HFF-Myc (cell line): ENCODE data around the gene PACSIN2.
A peak's percentile ranks its signal among the peaks of the same experiment; 100 is the strongest.

Source experiments
- DNase-seq: peaks from one replicate; pipeline ENCODE4 v3.0.0-alpha.2; 2011; ENCODE audit warnings: low read depth; ENCODE audit errors: extremely low read depth
- H3K4me3 ChIP-seq: replicated peaks from 2 replicates; pipeline ENCODE4 v1.5.1; 2011; ENCODE audit warnings: low read depth, mild to moderate bottlenecking, control low read depth, low read length
- CTCF ChIP-seq: IDR thresholded peaks from 2 replicates; pipeline ENCODE4 v1.5.1; 2012; ENCODE audit warnings: mild to moderate bottlenecking, low read depth, low read length, control low read depth; ENCODE audit errors: missing control alignments

The PACSIN2 gene

GRCh38 chr22:42881298-42881697 lies 133.7 kb downstream of the PACSIN2 start:
- no peak for DNase-seq
- no peak overlapping the region for H3K4me3 ChIP-seq
- TF ChIP-seq CTCF, result no peak

- DNase-seq, result no peak
- no peak overlapping the region for H3K4me3 ChIP-seq
- peak; percentile 20 for TF ChIP-seq CTCF
Measured at GRCh38 chr22:42880815-42881214, 134.1 kb downstream of the PACSIN2 start.

- no peak for DNase-seq
- no peak for TF ChIP-seq CTCF
- H3K4me3 ChIP-seq, result no peak overlapping the region
Measured at GRCh38 chr22:42879371-42880021, 135.5 kb downstream of the PACSIN2 start.

GRCh38 chr22:42878561-42879305 lies 136.2 kb downstream of the PACSIN2 start:
- DNase-seq, result no peak

GRCh38 chr22:42877597-42878340 lies 137.2 kb downstream of the PACSIN2 start:
- H3K4me3 ChIP-seq, result no peak overlapping the region
- TF ChIP-seq CTCF, result no peak
- no peak for DNase-seq

More at GRCh38 chr22:42878561-42879305, 136.2 kb downstream of the PACSIN2 start:
- TF ChIP-seq CTCF, result no peak
- H3K4me3 ChIP-seq, result no peak overlapping the region

DNA sequence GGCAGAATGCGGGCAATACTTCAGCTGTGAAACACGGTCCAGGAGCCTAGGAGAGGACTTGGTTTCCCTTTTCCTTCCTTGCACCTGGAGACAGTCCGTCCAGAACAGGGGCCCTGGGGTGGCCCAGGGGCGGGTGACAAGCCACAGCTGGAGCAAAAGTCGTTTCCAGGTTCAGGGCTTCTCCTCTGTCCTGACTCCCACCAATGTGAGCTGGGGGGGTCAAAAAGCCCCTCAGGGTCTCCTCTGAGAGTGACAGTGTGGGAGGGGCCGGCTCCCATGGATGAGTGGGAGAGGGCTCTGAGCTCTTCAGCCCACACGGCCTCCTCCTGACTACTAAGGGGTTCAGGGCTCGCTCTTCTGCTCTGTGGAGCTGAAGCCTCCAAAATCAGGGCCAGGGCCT lies 137.8 kb downstream of the PACSIN2 start:
- TF ChIP-seq CTCF, result no peak
- no peak for DNase-seq
- no peak overlapping the region for H3K4me3 ChIP-seq
